HG03521 (cell line): ENCODE results near the gene CFAP53.

Experiments used
- ATAC-seq: cut with Tn5 transposase; IDR thresholded peaks from one replicate; pipeline ENCODE4 v1.9.1; 2021; ENCODE audit warnings: mild to moderate bottlenecking, moderate library complexity; ENCODE audit not compliant: unreplicated experiment

The CFAP53 gene

GRCh38 chr18:50287441-50288347 lies 21.4 kb upstream of the CFAP53 start, which contains the start of gene CXXC1:
TSS of gene CXXC1 (minus strand) at chr18:50287692. CDS start at chr18:50287589, 103 bp downstream.
- ATAC-seq = peak; percentile 84

DNA sequence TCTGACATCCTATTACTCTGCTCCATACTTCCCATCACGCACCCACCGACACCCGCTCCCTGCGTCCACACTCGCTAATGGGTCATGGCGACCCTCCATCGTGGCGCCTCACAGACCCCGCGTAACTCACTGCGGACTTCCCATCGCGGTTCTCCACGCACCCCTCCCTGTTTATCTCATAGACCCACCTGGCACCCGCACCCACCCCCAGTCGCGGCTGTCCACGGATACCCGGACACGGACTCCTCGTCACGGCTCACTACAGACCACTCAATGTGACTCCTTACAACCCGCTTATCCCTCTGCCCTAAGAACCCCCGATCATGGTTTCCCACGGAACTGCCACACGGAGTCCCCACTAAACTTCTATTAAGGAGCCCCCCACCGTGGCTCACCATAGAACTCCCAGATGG lies 20.7 kb upstream of the CFAP53 start:
- no peak for ATAC-seq

DNA sequence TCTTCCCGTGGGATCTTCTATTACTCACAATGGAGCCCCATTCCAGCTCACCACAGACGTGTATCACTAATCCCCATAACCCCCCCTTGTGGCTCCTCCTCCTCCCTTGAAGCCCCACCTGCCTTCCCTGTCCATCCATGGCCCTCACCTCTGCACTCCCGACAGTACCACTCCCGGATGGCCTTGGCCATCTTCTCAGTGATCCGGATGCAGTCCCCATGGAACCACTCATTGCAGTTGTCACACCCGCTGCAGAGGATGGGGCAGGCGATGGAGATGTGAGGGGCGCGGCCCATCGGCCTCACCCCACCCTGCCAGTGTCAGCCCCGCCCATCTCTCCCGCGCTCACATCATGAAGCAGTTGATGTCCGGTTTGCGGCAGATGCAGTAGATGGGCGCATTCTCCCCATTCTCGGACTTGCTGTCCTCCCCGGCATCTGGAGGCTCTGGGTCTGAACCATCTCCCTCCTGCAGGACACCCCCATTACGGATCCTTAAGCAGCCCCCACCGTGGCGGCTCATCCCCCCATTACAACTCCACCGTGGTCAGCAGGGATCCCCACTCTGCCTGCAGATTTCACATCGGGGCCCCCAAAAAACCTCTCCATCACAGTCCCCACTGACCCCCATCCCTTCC lies 20.2 kb upstream of the CFAP53 start:
- ATAC-seq = no peak

- no peak for ATAC-seq
Observed at GRCh38 chr18:50285631-50286321, 19.5 kb upstream of the CFAP53 start.

GRCh38 chr18:50285071-50285470 lies 18.8 kb upstream of the CFAP53 start:
- no peak for ATAC-seq

DNA sequence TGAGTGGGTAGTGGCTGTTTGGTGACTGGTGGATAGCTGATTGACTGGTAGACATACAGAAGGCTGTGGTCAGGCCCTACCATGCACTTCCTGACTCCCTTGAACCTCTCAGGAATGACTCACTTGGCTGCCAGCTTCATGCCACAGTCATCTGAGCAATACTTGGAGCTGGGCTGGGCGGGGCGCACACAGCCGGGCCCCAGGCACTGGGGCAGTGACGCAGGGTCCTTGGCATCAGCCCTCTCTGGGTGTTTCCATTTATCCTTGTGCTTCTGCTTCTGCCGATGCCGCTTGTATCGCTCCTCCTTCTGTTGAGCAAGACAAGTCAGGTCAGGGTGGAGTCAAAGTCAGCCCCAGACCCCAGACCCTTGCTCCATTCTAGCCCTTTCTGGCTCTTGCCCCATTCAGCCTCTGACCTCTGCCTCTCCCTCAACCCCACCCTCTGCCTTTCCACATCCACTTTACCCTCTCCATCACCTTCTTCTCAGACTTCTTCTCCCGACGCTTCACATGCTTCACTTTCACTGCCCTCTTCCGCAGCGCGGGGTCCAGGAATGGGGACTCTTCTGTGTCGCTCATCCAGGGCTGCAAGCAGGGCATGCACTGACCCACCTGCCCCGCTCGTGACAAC lies 18.1 kb upstream of the CFAP53 start:
- no peak for ATAC-seq

GRCh38 chr18:50283469-50284209 lies 17.3 kb upstream of the CFAP53 start:
- ATAC-seq = no peak

DNA sequence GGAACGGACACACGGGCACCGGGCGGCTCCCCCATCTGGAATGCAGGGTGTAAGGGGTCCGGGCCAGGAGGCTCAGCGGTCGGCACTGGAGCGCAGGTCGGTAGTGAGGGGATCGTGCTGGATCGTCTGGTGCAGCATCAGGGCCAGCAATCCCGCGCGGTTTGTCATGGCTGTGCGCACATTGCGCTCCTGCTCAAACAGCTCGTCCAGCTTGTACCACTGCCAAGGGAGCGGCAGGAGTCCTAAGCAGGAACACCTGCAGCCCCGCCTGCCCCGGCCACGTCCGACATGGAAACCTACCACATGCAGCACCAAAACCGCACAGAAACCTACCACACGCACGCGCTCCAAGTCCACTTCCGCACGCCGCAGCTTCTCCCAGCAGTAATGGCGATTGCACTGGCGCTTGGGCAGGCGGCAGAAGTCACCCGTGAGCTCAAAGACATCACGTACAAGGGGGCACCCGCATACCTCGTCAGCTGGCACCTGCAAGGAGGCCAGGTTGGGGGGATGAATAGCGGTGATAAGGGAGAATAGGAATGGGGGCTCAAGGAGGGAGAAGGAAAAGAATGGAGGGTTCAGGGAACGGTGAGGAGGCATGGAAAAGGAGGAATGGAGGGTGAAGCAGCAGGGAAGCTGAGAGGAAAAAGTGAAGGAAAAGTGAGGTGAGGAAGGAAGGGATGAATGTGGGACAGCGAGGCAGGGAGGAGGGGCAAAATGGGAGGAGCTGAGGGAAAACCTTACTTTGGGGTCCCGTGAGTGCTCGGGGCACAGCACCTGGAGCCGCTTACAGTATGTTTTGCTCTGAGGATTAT lies 16.4 kb upstream of the CFAP53 start:
- no peak for ATAC-seq

DNA sequence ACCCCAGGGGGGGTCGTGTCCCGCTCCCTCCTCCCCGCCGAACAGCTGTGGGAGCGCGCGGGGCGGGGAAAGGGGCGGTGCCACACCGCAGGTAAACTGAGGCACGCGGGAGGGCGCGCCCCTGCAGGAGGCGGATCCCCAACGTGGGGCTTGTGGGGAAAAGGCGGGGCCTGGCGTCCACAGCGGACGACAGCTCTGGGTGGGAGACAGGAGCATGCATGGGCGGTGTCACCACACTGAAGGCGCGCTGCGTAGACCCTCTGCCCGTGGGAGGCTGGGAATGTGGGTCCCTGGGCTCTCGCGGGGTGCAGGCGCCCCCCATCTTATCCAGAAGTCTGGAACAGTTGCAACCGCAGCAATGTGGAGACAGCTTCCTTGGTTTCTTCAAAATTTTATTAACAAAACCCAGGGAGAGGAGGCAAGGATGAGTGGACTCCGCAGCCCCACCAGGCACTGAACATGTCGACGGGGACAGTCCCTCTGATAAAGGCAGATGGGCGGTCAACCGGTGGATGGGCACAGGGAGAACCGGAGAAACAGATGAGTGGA lies 15.8 kb upstream of the CFAP53 start:
- ATAC-seq = peak; percentile 3

GRCh38 chr18:50281295-50281971 lies 15.1 kb upstream of the CFAP53 start, which contains the start of gene MBD1:
TSS of gene MBD1 (minus strand) at chr18:50281523. CDS start at chr18:50279992, 1,531 bp downstream.
- peak; percentile 85 for ATAC-seq

DNA sequence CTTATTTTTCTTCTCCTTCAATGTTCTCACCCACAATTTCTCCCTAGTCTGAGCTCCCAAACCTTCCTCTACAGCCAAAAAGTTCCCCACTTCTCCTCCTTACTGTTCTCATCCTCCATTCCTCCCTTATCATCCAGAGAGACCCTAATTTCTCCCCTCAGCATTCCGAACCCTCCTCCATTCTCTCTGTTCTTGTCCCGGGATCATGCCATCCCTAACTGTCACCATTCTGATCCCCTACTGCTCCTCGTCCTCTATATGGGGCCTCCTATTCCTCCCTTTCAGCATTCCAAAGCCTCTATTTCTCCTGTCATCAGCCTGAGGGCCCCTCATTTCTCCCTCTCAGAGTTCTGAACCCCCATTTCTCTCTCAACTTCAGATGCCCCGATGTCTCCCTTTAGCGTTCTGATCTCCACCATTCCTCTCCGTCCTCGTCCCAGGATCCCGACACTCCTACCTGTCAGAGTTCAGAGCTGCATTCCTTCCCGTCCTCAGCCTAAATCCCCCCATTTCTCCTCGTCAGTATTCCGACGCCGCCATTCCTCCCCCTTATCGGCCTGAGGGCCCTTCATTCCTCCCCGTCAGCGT lies 14.5 kb upstream of the CFAP53 start:
- no peak for ATAC-seq

GRCh38 chr18:50279752-50280151 lies 13.5 kb upstream of the CFAP53 start:
- ATAC-seq = no peak

DNA sequence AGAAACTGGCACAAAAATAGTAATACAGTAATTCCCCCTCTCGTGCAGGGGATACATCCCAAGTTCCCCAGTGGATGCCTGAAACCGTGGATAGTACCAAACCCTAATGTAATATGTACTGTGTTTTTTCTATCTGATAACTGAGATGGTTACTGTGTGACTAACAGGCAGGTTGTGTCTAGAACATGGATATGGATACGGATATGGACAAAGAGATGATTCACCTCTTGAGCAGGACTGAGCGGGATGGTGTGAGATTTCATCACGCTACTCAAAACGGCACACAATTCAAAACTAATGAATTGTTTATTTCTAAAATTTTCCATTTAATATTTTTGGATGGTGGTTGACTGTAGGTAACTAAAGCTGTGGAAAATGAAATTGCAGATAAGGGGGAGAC lies 11.6 kb upstream of the CFAP53 start:
- no peak for ATAC-seq

DNA sequence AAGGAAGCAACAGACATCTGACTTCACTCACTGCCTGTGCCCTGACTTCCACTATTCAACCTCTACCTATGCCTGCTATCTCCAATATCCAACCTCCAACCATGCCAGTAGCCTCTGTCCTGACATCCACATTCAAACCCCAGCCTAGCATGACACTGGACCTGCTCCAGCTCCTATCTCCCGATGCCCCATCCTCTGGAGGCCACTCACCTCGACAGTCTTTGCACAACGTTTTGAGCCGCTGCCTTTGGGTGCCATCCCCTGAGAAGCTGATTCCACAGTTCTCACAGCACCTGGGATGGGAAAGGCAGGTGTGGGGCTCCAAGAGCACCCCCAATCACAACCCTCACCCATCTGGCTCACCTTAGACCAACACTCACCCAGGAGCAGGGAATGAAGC lies 10.2 kb upstream of the CFAP53 start:
- ATAC-seq = no peak

- ATAC-seq = no peak
Observed at GRCh38 chr18:50275503-50276036, 9.3 kb upstream of the CFAP53 start.

- ATAC-seq = no peak
Observed at GRCh38 chr18:50274941-50275340, 8.6 kb upstream of the CFAP53 start.

DNA sequence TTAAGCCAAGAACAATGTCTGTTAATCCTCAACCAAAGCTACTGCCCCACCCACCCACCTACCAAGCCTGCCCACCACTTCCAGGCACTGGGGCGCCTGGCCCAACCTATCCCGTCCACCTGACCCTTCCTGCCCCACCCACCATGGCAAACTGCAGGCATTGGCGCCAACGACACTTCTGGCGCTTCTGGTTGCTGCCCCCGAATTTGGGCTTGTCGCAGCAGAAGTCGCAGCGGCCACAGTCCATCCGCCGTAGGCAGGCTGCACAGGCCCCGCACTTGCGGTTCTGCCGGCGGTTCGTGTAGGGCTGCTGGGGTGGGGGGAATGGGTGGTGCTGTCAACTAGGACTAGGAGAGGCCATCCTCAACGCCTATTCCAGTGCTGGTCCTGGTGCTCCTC lies 7.7 kb upstream of the CFAP53 start:
- ATAC-seq = no peak
